Measurements from ENCODE around the gene PPFIA1.

The PPFIA1 gene

DNA sequence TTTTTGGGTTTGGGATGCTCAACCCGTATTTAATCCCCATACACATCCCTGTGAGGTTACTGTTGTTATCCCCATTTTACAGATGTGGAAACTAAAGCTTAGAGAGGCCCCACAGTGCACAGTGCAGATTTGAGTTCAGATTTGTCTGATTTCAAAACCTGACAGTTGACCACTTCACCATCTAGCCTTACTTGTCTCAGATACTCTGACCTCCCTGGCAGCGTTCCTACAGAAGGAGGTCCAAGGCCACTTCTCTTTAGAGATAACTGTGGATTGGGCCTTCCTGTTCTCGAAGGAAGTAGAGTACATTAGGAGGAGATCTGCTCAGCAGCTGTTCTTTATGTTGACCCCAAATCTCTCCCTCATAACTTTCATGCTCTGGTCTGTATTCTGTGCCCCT is 81.2 kb downstream of the PPFIA1 start:
- no peak overlapping the region for H3K4me3 ChIP-seq
- H3K4me1 ChIP-seq = peaks cover 0 to 5% (median 0%) of the 10 kb centered on the region in 4 donors
- intact Hi-C loops (cut with DNase I; ENCODE audit: low total_unique reads) = no loop called here
- TF ChIP-seq, protein P1, sequence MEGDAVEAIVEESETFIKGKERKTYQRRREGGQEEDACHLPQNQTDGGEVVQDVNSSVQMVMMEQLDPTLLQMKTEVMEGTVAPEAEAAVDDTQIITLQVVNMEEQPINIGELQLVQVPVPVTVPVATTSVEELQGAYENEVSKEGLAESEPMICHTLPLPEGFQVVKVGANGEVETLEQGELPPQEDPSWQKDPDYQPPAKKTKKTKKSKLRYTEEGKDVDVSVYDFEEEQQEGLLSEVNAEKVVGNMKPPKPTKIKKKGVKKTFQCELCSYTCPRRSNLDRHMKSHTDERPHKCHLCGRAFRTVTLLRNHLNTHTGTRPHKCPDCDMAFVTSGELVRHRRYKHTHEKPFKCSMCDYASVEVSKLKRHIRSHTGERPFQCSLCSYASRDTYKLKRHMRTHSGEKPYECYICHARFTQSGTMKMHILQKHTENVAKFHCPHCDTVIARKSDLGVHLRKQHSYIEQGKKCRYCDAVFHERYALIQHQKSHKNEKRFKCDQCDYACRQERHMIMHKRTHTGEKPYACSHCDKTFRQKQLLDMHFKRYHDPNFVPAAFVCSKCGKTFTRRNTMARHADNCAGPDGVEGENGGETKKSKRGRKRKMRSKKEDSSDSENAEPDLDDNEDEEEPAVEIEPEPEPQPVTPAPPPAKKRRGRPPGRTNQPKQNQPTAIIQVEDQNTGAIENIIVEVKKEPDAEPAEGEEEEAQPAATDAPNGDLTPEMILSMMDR (IDR thresholded peaks at IDR 0.05) = no peak
- no peak for DNase-seq
- no peak overlapping the region for H3K27ac ChIP-seq
- no peaks in the 10 kb centered on the region for H3K9me3 ChIP-seq
- H3K27me3 ChIP-seq = no peaks in the 10 kb centered on the region
- H3K36me3 ChIP-seq = peaks cover 52 to 74% (median 65%) of the 10 kb centered on the region in 3 donors

DNA sequence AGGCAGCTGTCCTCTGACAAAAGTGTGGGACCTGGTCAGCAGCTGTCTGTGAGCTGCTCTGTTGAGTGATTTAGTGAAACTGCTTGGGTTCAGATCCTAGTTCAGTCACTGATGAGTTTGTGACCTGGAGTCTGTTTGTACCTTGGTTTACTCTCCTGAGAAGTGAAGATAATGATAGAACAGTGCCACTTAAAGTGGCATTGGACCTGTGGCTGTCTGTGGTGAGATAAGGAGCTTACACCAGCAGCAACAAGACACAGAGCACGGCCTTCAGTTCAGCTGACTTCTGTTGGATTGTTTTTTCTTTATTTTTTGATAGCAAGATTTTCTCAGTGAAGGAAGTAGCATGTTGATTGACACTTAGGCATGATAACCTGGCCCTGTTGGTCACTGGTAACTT is 81.6 kb downstream of the PPFIA1 start:
- peaks cover 50 to 74% (median 69%) of the 10 kb centered on the region in 3 donors for H3K36me3 ChIP-seq
- TF ChIP-seq, protein P1 (IDR thresholded peaks at IDR 0.05) = no peak
- no peak overlapping the region for H3K27ac ChIP-seq

DNA sequence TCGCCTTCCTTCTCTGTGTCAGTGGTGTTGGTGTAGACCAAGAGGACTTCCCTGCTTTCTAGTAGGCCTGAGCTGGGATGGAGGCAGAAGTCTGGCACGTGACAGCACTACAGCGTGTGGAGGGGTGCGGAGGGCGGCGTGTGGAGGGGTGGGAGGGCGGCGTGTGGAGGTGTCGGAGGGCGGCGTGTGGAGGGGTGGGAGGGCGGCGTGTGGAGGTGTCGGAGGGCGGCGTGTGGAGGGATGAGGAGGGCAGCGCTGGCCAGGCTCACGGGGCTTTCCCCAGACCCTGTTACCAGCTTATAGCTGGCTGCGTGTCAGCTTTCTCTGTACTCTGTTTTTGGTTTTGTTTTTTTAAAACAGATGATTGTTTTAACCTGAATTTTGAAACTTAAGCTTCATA is 82.1 kb downstream of the PPFIA1 start:
- DNase-seq = no peak
- no peaks in the 10 kb centered on the region for H3K9me3 ChIP-seq
- no peak overlapping the region for H3K4me3 ChIP-seq
- H3K27me3 ChIP-seq = no peaks in the 10 kb centered on the region
- peaks cover 0 to 9% (median 0%) of the 10 kb centered on the region in 4 donors for H3K4me1 ChIP-seq
- peaks cover 45 to 74% (median 65%) of the 10 kb centered on the region in 3 donors for H3K36me3 ChIP-seq
- no peak overlapping the region for H3K27ac ChIP-seq
- TF ChIP-seq, protein P1 (IDR thresholded peaks at IDR 0.05) = no peak
- intact Hi-C loops (cut with DNase I; ENCODE audit: low total_unique reads) = no loop called here

More for the DNA sequence above, 81.6 kb downstream of the PPFIA1 start:
- Histone ChIP-seq H3K27me3 (no peaks in the 10 kb centered on the region), H3K4me1 (peaks cover 0 to 5% (median 0%) of the 10 kb centered on the region in 4 donors), H3K9me3 (no peaks in the 10 kb centered on the region), H3K4me3 (no peak overlapping the region)
- intact Hi-C loops (cut with DNase I; ENCODE audit: low total_unique reads) = no loop called here
- no peak for DNase-seq

DNA sequence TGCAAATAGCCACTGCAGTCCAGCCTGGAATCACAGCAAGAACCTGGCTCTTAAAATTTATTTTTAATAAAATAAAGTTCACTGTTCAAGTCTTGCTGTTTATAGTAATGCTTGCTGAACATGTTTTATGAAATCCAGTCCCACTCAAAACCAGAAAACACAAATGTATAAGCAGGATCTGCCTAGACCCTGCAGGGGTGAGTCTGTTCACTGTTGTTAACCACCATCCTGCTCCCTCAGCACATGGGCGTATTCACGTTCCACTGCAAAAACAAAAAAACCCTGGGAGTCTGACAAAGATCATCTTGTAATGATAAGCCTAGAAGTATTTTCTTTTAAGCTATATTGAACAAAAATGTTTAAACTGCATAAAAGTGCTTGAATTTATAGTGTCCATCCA is 82.8 kb downstream of the PPFIA1 start:
- Histone ChIP-seq H3K27ac (no peak overlapping the region), H3K4me1 (peaks cover 0 to 16% (median 5%) of the 10 kb centered on the region in 4 donors), H3K4me3 (no peak overlapping the region), H3K27me3 (no peaks in the 10 kb centered on the region), H3K9me3 (no peaks in the 10 kb centered on the region), H3K36me3 (peaks cover 38 to 70% (median 58%) of the 10 kb centered on the region in 3 donors)
- TF ChIP-seq, protein P1 (IDR thresholded peaks at IDR 0.05) = no peak
- no peak for DNase-seq
- intact Hi-C loops (cut with DNase I; ENCODE audit: low total_unique reads) = no loop called here

DNA sequence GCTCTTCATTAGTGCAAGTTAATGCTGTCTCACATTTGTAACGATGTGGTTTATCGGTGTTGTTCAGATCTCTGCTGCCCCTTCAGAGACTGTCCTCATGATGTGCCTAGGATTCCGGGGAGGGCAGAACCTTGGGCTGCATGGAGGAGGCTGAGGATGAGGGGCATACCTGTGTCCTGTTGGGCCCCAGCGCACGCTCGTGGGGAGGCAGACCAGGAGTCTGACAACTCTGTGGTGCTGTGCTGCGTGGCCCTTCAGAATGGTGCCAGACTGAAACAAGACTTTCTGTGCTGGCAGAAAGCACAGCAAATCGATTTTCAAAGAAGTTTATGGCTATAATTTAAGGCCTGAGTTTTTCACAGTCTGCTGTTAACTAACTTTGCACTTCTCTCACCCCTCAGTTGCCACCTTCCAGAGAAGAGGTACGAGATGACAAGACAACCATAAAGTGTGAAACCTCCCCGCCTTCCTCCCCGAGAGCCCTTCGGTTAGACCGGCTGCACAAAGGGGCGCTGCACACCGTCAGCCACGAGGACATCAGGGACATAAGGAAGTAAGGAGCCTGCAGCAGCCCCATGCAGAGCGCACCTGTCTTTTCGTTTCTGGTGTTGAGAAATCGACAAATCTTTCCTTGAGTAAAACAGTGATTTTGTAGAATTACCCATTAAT is 83.5 kb downstream of the PPFIA1 start:
- TF ChIP-seq, protein P1 (IDR thresholded peaks at IDR 0.05) = no peak
- peaks cover 30 to 68% (median 51%) of the 10 kb centered on the region in 3 donors for H3K36me3 ChIP-seq
- intact Hi-C loops (cut with DNase I; ENCODE audit: low total_unique reads) = no loop called here

More for the DNA sequence above, 83.5 kb downstream of the PPFIA1 start:
- Histone ChIP-seq H3K9me3 (no peaks in the 10 kb centered on the region), H3K27me3 (no peaks in the 10 kb centered on the region), H3K27ac (no peak overlapping the region), H3K4me1 (peaks cover 0 to 23% (median 5%) of the 10 kb centered on the region in 4 donors), H3K4me3 (no peak overlapping the region)
- no peak for DNase-seq
